OCI-LY7 (cell line): ENCODE data around the gene RHEBL1. TPM values are rescaled to one million over a fixed set of nuclear protein-coding genes. Genes with fewer than 3 reads are reported as not detected.

ENCODE experiments used
- BruUV-seq: library from RNA; stranded (reverse); fragments of 400-500 nt; replicated peaks from 2 replicates; lab custom pipeline; 2021; lab: Mats Ljungman, UMichigan
- CTCF ChIA-PET: fragments of 300-600 bp; sonication (Branson Sonifier 250); formaldehyde crosslinking; loops from one replicate; lab custom pipeline; 2022; ENCODE audit warnings: antibody characterized with exemption; ENCODE audit not compliant: unreplicated experiment; lab: Charles Lee
- POLR2A ChIA-PET: fragments of 300-600 bp; sonication (Branson Sonifier 250); formaldehyde crosslinking; loops from one replicate; lab custom pipeline; 2022; ENCODE audit warnings: antibody characterized with exemption; lab: Charles Lee
- DNase-seq: peaks from one replicate; pipeline ENCODE4 v3.0.0-alpha.2; 2015; ENCODE audit warnings: low spot score
- H2AFZ ChIP-seq: fragments of 200-600 bp; sonication (generic), shearing (Covaris generic); 2 replicates; pipeline ENCODE4 v1.6.1; 2014; ENCODE audit warnings: mild to moderate bottlenecking, antibody characterized with exemption, low read length, moderate library complexity
- H3K27ac ChIP-seq: fragments of 200-600 bp; sonication (generic); 2 replicates; pipeline ENCODE4 v1.5.1; 2014; ENCODE audit warnings: mixed run types, low read depth, mild to moderate bottlenecking, moderate library complexity, low read length, inconsistent platforms; ENCODE audit not compliant: poor library complexity, severe bottlenecking
- H3K36me3 ChIP-seq: fragments of 200-600 bp; sonication (generic); 2 replicates; pipeline ENCODE4 v1.6.1; 2014; ENCODE audit warnings: mild to moderate bottlenecking, antibody characterized with exemption, low read length, moderate library complexity, mixed read lengths; ENCODE audit not compliant: insufficient read depth
- H3K4me1 ChIP-seq: fragments of 200-600 bp; sonication (generic); 2 replicates; pipeline ENCODE4 v1.5.1; 2014; ENCODE audit warnings: mild to moderate bottlenecking, low read length; ENCODE audit not compliant: insufficient read depth, poor library complexity, severe bottlenecking
- H3K4me2 ChIP-seq: fragments of 200-600 bp; sonication (generic); 2 replicates; pipeline ENCODE4 v1.6.1; 2014; ENCODE audit warnings: mild to moderate bottlenecking, low read length
- H3K4me3 ChIP-seq: fragments of 200-600 bp; sonication (generic); 2 replicates; pipeline ENCODE4 v1.5.1; 2014; ENCODE audit warnings: mild to moderate bottlenecking, low read depth, low read length; ENCODE audit not compliant: poor library complexity, severe bottlenecking
- H3K79me2 ChIP-seq: fragments of 200-600 bp; sonication (generic); 2 replicates; pipeline ENCODE4 v1.6.1; 2016; ENCODE audit warnings: low read depth, mild to moderate bottlenecking, low read length, moderate library complexity, mixed read lengths; ENCODE audit not compliant: insufficient read depth
- H3K9me2 ChIP-seq: fragments of 200-600 bp; sonication (generic); 2 replicates; pipeline ENCODE4 v1.6.1; 2016; ENCODE audit warnings: mild to moderate bottlenecking, low read length, mixed read lengths; ENCODE audit not compliant: insufficient read depth
- H3K9me3 ChIP-seq: fragments of 200-600 bp; sonication (generic); 2 replicates; pipeline ENCODE4 v1.6.1; 2014; ENCODE audit warnings: mild to moderate bottlenecking, mixed run types, low read length, mixed read lengths
- H4K20me1 ChIP-seq: fragments of 200-600 bp; sonication (generic); 2 replicates; pipeline ENCODE4 v1.6.1; 2014; ENCODE audit warnings: mild to moderate bottlenecking, antibody characterized with exemption, low read length, moderate library complexity, mixed read lengths; ENCODE audit not compliant: insufficient read depth
- CTCF ChIP-seq: fragments of 200-600 bp; sonication (generic); conservative IDR thresholded peaks from 2 replicates; pipeline ENCODE4 v1.5.1; 2014; ENCODE audit warnings: mild to moderate bottlenecking, antibody characterized with exemption, low read length, moderate library complexity, mixed read lengths
- EZH2phosphoT487 ChIP-seq: fragments of 200-600 bp; sonication (generic); IDR thresholded peaks from 2 replicates; pipeline ENCODE4 v1.6.1; 2018; ENCODE audit warnings: low read depth, borderline replicate concordance, mild to moderate bottlenecking, mixed run types, antibody characterized with exemption, low read length, moderate library complexity, mixed read lengths
- intact Hi-C: fragments of 100-400 bp; cut with micrococcal nuclease; formaldehyde crosslinking; loops from one replicate; pipeline ENCODE4 v1.10.0; 2022; ENCODE audit not compliant: unreplicated experiment
- total RNA-seq, 2 experiments: library from RNA; depleted of rRNA in 1 of 2; stranded (reverse); fragments of >200 nt in 1 of 2; shearing (Covaris generic) in 1 of 2; gene quantifications; 2 replicates each; pipeline ENCODE4 v1.2.3, GENCODE V29; 2014 to 2022

RHEBL1 gene
- total RNA-seq, 2 experiments from 2014 or later = 3.4 to 3.7 TPM

DNA sequence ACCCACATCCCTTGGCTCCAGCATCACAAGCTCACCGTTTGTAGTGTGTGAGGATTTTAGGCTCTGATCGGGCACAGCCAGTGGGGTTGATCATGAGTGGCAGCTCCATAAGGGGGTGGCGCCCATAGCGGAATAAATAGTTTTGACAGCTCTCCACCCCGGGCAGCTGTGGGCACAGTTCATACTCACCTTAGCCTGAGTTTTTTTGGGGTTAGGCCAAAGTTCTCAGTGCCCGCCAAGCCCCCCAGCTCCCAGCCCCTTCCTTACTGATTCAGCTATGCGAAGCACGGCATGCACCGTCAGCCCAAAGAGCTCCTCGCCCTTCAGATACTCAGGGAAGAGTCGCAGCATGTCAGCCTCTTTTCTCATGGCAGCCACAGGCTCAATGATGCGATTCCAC, 45.2 kb downstream of the RHEBL1 start:
- Histone ChIP-seq H4K20me1 (no peaks in the 10 kb centered on the region), H2AFZ (no peak overlapping the region), H3K79me2 (no peaks in the 10 kb centered on the region), H3K4me2 (no peak overlapping the region), H3K4me3 (no peak overlapping the region), H3K9me2 (no peaks in the 10 kb centered on the region), H3K4me1 (peaks cover 8% of the 10 kb centered on the region), H3K36me3 (peaks cover 91% of the 10 kb centered on the region), H3K27ac (no peak overlapping the region), H3K9me3 (no peaks in the 10 kb centered on the region)
- POLR2A ChIA-PET = no interaction called here
- intact Hi-C loops = no loop called here
- no TSS peak for BruUV-seq
- no peak for DNase-seq
- CTCF ChIA-PET = no interaction called here
- TF ChIP-seq CTCF (no peak), EZH2phosphoT487 (no peak)

DNA sequence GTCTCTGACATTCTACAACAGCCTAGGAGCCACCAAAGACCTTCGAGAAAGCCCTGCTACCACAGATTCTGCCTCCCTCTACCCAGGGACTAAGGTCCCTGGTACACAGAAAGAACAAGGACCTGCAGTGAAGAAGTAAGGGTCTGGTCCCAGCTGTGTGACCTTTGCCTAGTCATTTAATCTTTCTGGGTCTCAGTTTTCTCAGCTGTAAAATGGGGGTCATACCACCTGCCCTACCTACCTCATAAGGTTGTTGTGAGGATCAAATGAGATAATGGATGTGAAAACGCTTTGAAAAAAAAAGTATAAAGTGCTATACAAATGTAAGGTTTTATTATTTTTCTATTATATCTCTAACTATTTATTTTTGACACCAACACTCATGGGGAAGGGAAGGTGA, 46.0 kb downstream of the RHEBL1 start:
- TF ChIP-seq EZH2phosphoT487 = no peak
- TF ChIP-seq CTCF = no peak
- Histone ChIP-seq H3K36me3 (peaks cover 83% of the 10 kb centered on the region), H3K9me2 (no peaks in the 10 kb centered on the region), H3K79me2 (no peaks in the 10 kb centered on the region), H4K20me1 (no peaks in the 10 kb centered on the region), H3K4me1 (peaks cover 15% of the 10 kb centered on the region), H2AFZ (no peak overlapping the region), H3K27ac (no peak overlapping the region), H3K9me3 (no peaks in the 10 kb centered on the region), H3K4me3 (no peak overlapping the region), H3K4me2 (no peak overlapping the region)
- POLR2A ChIA-PET = no interaction called here
- no TSS peak for BruUV-seq
- DNase-seq = no peak
- intact Hi-C loops = no loop called here
- CTCF ChIA-PET = no interaction called here

- Histone ChIP-seq H3K9me2 (no peaks in the 10 kb centered on the region), H2AFZ (no peak overlapping the region), H3K4me1 (peaks cover 18% of the 10 kb centered on the region), H3K36me3 (peaks cover 72% of the 10 kb centered on the region), H3K4me3 (no peak overlapping the region), H3K27ac (no peak overlapping the region), H3K79me2 (peaks cover 2% of the 10 kb centered on the region; the same call in 1 of the 2 replicates), H3K9me3 (no peaks in the 10 kb centered on the region), H4K20me1 (no peaks in the 10 kb centered on the region), H3K4me2 (no peak overlapping the region)
- DNase-seq = no peak
- ChIA-PET POLR2A (interaction anchor here (0.5 kb wide), 1 partner anchor 302 kb away, joined by 4 read pairs; no protein-coding TSS in a partner anchor), CTCF (no interaction called here)
- no TSS peak for BruUV-seq
- TF ChIP-seq EZH2phosphoT487 (no peak), CTCF (no peak)
- intact Hi-C loops = no loop called here
Measured at GRCh38 chr12:49022558-49023178, 47.1 kb downstream of the RHEBL1 start.
